HL-60 (cell line): Measurements from ENCODE around the gene COL4A2.

Experiments
- DNase-seq, 2 experiments: peaks; one replicate each; pipeline ENCODE4 v3.0.0-alpha.2; 2010 to 2020; ENCODE audit warnings: low read depth in 1 of 2, low spot score in 1 of 2
- H3K27ac ChIP-seq: fragments of 250-450 bp; sonication (Bioruptor Pico); replicated peaks from 2 replicates; pipeline ENCODE4 v1.5.1; 2020; ENCODE audit warnings: mild to moderate bottlenecking, moderate library complexity
- H3K27me3 ChIP-seq: fragments of 250-450 bp; sonication (Bioruptor Pico); 2 replicates; pipeline ENCODE4 v1.5.1; 2021; ENCODE audit warnings: mild to moderate bottlenecking, moderate library complexity; ENCODE audit not compliant: insufficient read depth, poor library complexity, severe bottlenecking
- H3K4me3 ChIP-seq: replicated peaks from 2 replicates; pipeline ENCODE4 v1.5.1; 2011; ENCODE audit warnings: mild to moderate bottlenecking, control low read depth, low read length; ENCODE audit not compliant: insufficient read depth
- GABPA ChIP-seq: IDR thresholded peaks from 2 replicates; pipeline ENCODE4 v1.6.1; 2012; ENCODE audit warnings: low read depth
- POLR2AphosphoS5 ChIP-seq: IDR thresholded peaks from 2 replicates; pipeline ENCODE4 v1.6.1; 2012; ENCODE audit warnings: low read depth
- SPI1 ChIP-seq: IDR thresholded peaks from 2 replicates; pipeline ENCODE4 v1.6.1; 2012; ENCODE audit warnings: low read depth, mild to moderate bottlenecking, borderline replicate concordance
- TF ChIP-seq, protein P1 (sequence below): IDR thresholded peaks from one replicate; pipeline ENCODE4 v1.5.1; 2011; ENCODE audit warnings: low read length, control low read depth, inconsistent platforms; ENCODE audit not compliant: insufficient read depth
- TF ChIP-seq, protein P2 (sequence below): IDR thresholded peaks from 2 replicates; pipeline ENCODE4 v1.6.1; 2012; ENCODE audit warnings: low read depth; ENCODE audit not compliant: insufficient replicate concordance

Gene COL4A2

DNA sequence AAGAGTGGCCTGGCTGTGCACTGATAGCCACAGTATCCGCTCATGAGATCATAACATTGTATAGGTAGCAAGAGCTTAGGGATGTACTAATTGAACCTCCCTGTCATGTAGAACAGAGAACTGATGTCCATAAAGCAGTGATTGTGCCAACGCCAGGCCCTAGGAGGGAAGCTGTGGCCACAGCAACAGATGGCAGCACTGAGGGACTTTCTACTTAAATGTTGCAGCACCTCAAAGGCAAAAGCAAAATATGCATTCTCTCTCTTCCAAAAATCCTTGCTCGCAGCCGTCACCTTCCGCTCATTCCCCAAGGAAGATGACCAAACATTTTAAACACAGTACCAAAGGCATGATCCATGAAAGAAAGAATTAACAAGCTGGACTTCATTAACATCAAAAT is 32.4 kb upstream of the COL4A2 start:
- Histone ChIP-seq H3K27me3 (peaks cover 23% of the 10 kb centered on the region), H3K4me3 (no peak overlapping the region), H3K27ac (no peak overlapping the region)
- no peak for DNase-seq
- TF ChIP-seq POLR2AphosphoS5 = no peak
- TF ChIP-seq, protein P1, sequence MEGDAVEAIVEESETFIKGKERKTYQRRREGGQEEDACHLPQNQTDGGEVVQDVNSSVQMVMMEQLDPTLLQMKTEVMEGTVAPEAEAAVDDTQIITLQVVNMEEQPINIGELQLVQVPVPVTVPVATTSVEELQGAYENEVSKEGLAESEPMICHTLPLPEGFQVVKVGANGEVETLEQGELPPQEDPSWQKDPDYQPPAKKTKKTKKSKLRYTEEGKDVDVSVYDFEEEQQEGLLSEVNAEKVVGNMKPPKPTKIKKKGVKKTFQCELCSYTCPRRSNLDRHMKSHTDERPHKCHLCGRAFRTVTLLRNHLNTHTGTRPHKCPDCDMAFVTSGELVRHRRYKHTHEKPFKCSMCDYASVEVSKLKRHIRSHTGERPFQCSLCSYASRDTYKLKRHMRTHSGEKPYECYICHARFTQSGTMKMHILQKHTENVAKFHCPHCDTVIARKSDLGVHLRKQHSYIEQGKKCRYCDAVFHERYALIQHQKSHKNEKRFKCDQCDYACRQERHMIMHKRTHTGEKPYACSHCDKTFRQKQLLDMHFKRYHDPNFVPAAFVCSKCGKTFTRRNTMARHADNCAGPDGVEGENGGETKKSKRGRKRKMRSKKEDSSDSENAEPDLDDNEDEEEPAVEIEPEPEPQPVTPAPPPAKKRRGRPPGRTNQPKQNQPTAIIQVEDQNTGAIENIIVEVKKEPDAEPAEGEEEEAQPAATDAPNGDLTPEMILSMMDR = peak; percentile 2

DNA sequence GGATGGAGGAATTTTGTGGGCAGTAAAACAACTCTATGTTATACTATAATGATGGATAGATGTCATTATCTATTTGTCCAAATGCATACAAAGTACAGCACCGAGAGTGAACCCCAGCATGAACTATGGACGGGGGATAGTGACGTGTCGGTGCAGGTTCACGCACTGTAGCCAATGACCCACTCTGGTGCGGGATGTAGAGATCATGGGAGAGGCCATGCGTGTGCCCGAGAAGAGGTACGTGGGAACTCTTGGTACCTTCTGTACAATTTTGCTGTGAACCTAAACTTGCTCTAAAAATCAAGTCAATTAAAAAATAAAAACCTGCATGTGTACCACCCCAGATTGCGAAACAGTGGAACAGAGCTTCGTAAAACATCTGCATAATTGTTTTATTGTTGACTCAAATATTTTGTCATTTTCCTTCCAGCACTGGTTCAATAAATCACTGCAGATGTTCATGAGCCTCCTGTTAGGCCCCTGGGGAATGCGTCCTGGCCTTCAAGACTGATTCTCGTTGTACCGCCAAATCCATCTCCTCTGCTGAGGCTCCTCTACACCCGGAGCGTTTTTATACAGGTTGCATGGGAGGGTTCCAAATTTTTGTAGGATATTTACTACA is 31.0 kb upstream of the COL4A2 start:
- H3K27me3 ChIP-seq = peaks cover 22% of the 10 kb centered on the region
- H3K4me3 ChIP-seq = no peak overlapping the region
- TF ChIP-seq GABPA = no peak
- no peak for DNase-seq
- no peak overlapping the region for H3K27ac ChIP-seq

DNA sequence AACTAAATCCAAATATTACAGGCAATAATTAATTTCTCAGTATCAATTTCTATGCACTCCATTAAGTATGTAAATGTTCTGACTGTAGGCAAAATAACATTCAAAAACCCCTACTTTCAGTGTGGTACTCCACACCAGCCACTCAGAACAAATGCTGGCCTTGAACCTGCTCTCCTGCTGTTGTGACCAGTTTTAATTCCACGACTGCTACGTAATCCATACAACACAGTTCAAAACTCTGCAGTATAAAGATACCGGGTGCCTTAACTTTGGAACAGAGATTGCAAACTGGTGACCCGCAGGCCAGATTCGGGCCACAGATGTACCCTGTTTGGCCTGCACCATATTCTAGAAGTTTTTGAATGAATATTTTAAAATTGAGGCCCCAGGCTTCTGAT is 30.5 kb upstream of the COL4A2 start:
- no peak for DNase-seq
- TF ChIP-seq SPI1 (no peak), POLR2AphosphoS5 (no peak), GABPA (no peak)
- TF ChIP-seq, protein P1 = no peak
- TF ChIP-seq, protein P2, sequence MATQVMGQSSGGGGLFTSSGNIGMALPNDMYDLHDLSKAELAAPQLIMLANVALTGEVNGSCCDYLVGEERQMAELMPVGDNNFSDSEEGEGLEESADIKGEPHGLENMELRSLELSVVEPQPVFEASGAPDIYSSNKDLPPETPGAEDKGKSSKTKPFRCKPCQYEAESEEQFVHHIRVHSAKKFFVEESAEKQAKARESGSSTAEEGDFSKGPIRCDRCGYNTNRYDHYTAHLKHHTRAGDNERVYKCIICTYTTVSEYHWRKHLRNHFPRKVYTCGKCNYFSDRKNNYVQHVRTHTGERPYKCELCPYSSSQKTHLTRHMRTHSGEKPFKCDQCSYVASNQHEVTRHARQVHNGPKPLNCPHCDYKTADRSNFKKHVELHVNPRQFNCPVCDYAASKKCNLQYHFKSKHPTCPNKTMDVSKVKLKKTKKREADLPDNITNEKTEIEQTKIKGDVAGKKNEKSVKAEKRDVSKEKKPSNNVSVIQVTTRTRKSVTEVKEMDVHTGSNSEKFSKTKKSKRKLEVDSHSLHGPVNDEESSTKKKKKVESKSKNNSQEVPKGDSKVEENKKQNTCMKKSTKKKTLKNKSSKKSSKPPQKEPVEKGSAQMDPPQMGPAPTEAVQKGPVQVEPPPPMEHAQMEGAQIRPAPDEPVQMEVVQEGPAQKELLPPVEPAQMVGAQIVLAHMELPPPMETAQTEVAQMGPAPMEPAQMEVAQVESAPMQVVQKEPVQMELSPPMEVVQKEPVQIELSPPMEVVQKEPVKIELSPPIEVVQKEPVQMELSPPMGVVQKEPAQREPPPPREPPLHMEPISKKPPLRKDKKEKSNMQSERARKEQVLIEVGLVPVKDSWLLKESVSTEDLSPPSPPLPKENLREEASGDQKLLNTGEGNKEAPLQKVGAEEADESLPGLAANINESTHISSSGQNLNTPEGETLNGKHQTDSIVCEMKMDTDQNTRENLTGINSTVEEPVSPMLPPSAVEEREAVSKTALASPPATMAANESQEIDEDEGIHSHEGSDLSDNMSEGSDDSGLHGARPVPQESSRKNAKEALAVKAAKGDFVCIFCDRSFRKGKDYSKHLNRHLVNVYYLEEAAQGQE = no peak
- no peak overlapping the region for H3K4me3 ChIP-seq

DNA sequence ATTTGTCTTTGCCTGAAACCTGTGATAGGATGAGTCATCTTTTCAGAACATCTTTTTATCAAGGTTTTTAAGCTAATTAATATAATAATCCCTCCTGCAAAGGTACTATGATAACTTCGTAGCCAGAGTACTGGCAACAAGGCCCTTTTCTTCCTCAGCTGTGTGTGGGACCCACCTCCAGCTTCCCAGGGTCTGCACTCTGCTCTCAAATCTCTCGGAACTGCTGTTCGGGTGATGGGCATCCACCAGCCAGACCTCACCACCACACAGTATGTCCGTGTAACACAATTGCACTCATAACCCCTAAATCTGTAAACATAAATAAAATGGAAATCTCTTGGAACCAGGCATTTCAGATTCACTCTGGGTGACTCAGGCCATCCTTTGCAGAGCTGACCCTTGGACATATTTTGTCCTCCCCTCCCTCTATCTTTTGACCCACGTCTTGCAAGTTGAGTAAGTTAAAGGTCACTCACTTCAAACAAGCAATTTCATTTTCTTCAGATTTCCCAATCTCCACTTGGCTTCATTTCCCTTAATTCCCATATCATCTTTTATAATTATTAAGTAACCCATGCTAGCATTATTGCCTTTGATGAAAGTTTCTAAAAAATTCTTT is 29.6 kb upstream of the COL4A2 start:
- H3K27me3 ChIP-seq = peaks cover 12% of the 10 kb centered on the region
- TF ChIP-seq, protein P1 = no peak
- TF ChIP-seq POLR2AphosphoS5 = no peak
- TF ChIP-seq GABPA = no peak
- no peak for DNase-seq
- H3K27ac ChIP-seq = no peak overlapping the region
- H3K4me3 ChIP-seq = no peak overlapping the region

More for the DNA sequence above, 30.5 kb upstream of the COL4A2 start:
- Histone ChIP-seq H3K27ac (no peak overlapping the region), H3K27me3 (peaks cover 18% of the 10 kb centered on the region)

DNA sequence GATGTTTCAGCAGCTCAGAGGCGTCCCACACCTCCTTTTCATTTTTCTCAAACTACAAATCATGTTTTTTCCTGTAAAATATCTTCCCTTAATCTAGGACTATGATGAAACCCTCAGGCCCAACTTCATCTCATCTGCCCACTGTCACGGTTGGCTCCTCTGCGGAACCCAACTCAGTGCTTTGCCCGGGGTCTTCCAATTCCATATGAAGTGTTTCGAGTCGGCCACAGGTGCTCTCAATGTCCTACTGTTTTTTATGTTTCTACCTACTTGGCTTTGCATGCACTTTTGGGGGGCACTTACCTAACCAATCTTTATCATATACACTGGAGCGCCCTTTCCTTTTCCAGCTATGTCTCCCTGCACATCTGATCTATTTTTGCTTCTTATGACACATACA is 28.2 kb upstream of the COL4A2 start:
- Histone ChIP-seq H3K27me3 (peaks cover 5% of the 10 kb centered on the region), H3K27ac (no peak overlapping the region), H3K4me3 (no peak overlapping the region)
- no peak for DNase-seq
- TF ChIP-seq POLR2AphosphoS5 (no peak), SPI1 (no peak), GABPA (no peak)
- TF ChIP-seq, protein P2 = no peak
- TF ChIP-seq, protein P1 = no peak
